ENCODE measurements around the gene WNT7A. TPM values are rescaled to one million over a fixed set of nuclear protein-coding genes. Genes with fewer than 3 reads are reported as not detected.

The WNT7A gene
- total and polyA plus RNA-seq, 8 donors = 0.35 TPM; not detected in 7

DNA sequence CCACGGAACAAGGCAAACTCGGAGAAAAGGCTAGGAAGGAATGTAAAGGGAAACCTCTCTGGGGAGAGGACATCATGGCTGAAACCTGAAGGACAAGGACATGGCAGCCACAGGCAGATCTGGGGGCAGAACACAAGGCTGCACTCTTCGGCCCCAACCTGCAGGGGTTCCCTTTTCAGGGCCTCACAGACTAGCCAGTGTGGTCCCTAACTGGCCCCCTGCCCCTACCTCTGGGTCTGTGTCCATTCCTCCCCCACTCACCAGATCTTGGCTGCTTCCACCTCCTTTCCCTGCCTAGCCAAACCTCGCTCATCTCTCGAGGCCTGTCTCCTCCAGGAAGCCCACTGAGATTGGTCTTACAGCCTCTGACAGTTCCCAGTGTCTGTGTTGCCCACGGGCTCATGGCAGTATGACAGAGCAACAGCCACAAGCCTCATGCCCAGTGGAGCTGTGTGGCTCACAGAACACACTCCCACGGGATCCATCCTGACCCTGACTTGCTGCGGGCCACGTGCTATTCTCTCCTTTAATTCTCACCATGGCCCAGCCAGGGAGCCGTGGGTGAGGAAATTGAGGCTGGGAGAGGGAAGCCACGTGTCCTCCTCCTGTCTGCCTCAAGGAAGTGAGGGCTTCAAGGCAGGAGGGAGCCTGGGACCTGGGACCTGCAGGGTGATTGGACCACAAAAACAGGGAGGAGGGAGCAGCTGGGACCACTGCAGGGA, 26.5 kb downstream of the WNT7A start:
- WGBS, 5 donors = 60 to 71% (median 64%) methylated on average over 10 to 11 of the region's 11 CpGs
- DNase-seq = no peak
- Histone ChIP-seq H3K4me3 (no peak overlapping the region), H3K27me3 (peaks cover 3 to 75% (median 5%) of the 10 kb centered on the region in 3 donors), H3K4me1 (no peaks in the 10 kb centered on the region), H3K36me3 (no peaks in the 10 kb centered on the region), H3K9me3 (no peaks in the 10 kb centered on the region), H3K27ac (no peak overlapping the region)
- intact Hi-C loops (cut with DNase I; ENCODE audit: low total_unique reads) = no loop called here
- no peak for TF ChIP-seq EP300 (IDR thresholded peaks at IDR 0.05)

DNA sequence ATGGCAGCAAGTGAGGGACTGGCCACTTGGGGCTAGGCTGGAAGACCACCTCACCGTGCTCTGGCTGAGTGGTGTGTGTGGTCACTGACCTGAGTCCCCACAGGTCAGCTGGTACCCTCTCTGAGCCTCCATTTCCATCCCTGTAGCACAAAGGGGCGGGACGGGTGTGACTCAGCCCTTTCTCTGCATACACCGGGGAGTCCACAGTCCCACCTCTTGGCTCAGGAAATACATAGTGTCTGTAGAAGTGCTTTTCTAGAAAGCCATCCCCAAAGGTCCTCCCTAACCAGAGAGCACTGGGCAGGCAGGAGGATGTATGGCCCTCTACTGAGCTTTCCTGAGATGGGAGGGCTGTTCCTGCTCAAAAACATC, 27.2 kb downstream of the WNT7A start:
- H3K9me3 ChIP-seq = no peaks in the 10 kb centered on the region
- H3K27ac ChIP-seq = no peak overlapping the region
- TF ChIP-seq POLR2AphosphoS5 (IDR thresholded peaks at IDR 0.05) = no peak
- TF ChIP-seq, protein P1, sequence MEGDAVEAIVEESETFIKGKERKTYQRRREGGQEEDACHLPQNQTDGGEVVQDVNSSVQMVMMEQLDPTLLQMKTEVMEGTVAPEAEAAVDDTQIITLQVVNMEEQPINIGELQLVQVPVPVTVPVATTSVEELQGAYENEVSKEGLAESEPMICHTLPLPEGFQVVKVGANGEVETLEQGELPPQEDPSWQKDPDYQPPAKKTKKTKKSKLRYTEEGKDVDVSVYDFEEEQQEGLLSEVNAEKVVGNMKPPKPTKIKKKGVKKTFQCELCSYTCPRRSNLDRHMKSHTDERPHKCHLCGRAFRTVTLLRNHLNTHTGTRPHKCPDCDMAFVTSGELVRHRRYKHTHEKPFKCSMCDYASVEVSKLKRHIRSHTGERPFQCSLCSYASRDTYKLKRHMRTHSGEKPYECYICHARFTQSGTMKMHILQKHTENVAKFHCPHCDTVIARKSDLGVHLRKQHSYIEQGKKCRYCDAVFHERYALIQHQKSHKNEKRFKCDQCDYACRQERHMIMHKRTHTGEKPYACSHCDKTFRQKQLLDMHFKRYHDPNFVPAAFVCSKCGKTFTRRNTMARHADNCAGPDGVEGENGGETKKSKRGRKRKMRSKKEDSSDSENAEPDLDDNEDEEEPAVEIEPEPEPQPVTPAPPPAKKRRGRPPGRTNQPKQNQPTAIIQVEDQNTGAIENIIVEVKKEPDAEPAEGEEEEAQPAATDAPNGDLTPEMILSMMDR (IDR thresholded peaks at IDR 0.05) = no peak
- TF ChIP-seq EP300 (IDR thresholded peaks at IDR 0.05) = no peak
- TF ChIP-seq POLR2A (IDR thresholded peaks at IDR 0.05) = no peak
- H3K4me3 ChIP-seq = no peak overlapping the region
- intact Hi-C loops (cut with DNase I; ENCODE audit: low total_unique reads) = no loop called here
- H3K27me3 ChIP-seq = peaks cover 0 to 67% (median 3%) of the 10 kb centered on the region in 3 donors
- no peaks in the 10 kb centered on the region for H3K4me1 ChIP-seq
- H3K36me3 ChIP-seq = no peaks in the 10 kb centered on the region
- DNase-seq = no peak
- 30 to 59% (median 50%) methylated on average over 2 to 4 of the region's 4 CpGs for WGBS, 5 donors

- 61 to 85% (median 77%) methylated on average over 9 to 17 of the region's 17 CpGs for WGBS, 5 donors
- no peak overlapping the region for H3K27ac ChIP-seq
- no peaks in the 10 kb centered on the region for H3K36me3 ChIP-seq
These were observed 27.8 kb downstream of the WNT7A start for GRCh38 chr3:13851997-13852637.

GRCh38 chr3:13851091-13851849, 28.6 kb downstream of the WNT7A start:
- intact Hi-C loops (cut with DNase I; ENCODE audit: low total_unique reads) = no loop called here
- Histone ChIP-seq H3K4me1 (no peaks in the 10 kb centered on the region), H3K36me3 (no peaks in the 10 kb centered on the region), H3K27me3 (peaks cover 0 to 66% (median 3%) of the 10 kb centered on the region in 3 donors), H3K9me3 (no peaks in the 10 kb centered on the region), H3K27ac (no peak overlapping the region), H3K4me3 (no peak overlapping the region)
- WGBS, 5 donors = 71 to 78% (median 73%) methylated on average over 15 of the region's 15 CpGs
- no peak for DNase-seq
- TF ChIP-seq, protein P1 (IDR thresholded peaks at IDR 0.05) = no peak
- TF ChIP-seq EP300 (IDR thresholded peaks at IDR 0.05) (no peak), POLR2AphosphoS5 (IDR thresholded peaks at IDR 0.05) (no peak), POLR2A (IDR thresholded peaks at IDR 0.05) (no peak)

More at GRCh38 chr3:13851997-13852637, 27.8 kb downstream of the WNT7A start:
- intact Hi-C loops (cut with DNase I; ENCODE audit: low total_unique reads) = no loop called here
- DNase-seq = no peak
- H3K27me3 ChIP-seq = peaks cover 0 to 64% (median 3%) of the 10 kb centered on the region in 3 donors
- TF ChIP-seq, protein P1 (IDR thresholded peaks at IDR 0.05) = no peak
- TF ChIP-seq POLR2AphosphoS5 (IDR thresholded peaks at IDR 0.05) (no peak), POLR2A (IDR thresholded peaks at IDR 0.05) (no peak), EP300 (IDR thresholded peaks at IDR 0.05) (no peak)
- no peaks in the 10 kb centered on the region for H3K9me3 ChIP-seq
- no peaks in the 10 kb centered on the region for H3K4me1 ChIP-seq
- H3K4me3 ChIP-seq = no peak overlapping the region

All from stomach (tissue), 9 donors.